Sigmoid colon (tissue), 7 donors: ENCODE results near the gene MTA3. TPM values are rescaled to one million over a fixed set of nuclear protein-coding genes. Genes with fewer than 3 reads are reported as not detected.

Experiments
- DNase-seq: peaks from one replicate; pipeline ENCODE4 v3.0.0-alpha.2; 2019
- H3K27ac ChIP-seq, 4 donors: fragments of 200-600 bp; sonication (generic); one replicate each; pipeline ENCODE4 v1.5.1; 2016 to 2019; ENCODE audit warnings: mild to moderate bottlenecking in 1 of 4
- H3K27me3 ChIP-seq, 3 donors: fragments of 200-600 bp; sonication (generic); one replicate each; pipeline ENCODE4 v1.5.1; 2019; ENCODE audit warnings: mild to moderate bottlenecking in 1 of 3
- H3K36me3 ChIP-seq, 4 donors: fragments of 200-600 bp; sonication (generic); one replicate each; pipeline ENCODE4 v1.5.1; 2016 to 2019
- H3K4me1 ChIP-seq, 4 donors: fragments of 200-600 bp; sonication (generic); one replicate each; pipeline ENCODE4 v1.5.1; 2017 to 2019
- H3K4me3 ChIP-seq, 4 donors: fragments of 200-600 bp; sonication (generic); one replicate each; pipeline ENCODE4 v1.5.1; 2017 to 2019; ENCODE audit warnings: mild to moderate bottlenecking in 2 of 4, moderate library complexity in 1 of 4
- H3K9me3 ChIP-seq, 4 donors: fragments of 200-600 bp in 3 of 4; sonication (generic) in 3 of 4; one replicate each; pipeline versions ENCODE4 v1.5.1 to v1.6.1; 2013 to 2019
- CTCF ChIP-seq, 4 experiments: fragments of 450-650 bp in 3 of 4; fragments of 200-600 bp in 1 of 4; IDR thresholded peaks; one replicate each; pipeline ENCODE4 v1.5.1; 2016 to 2019; ENCODE audit warnings: antibody characterized with exemption in 4 of 4, mild to moderate bottlenecking in 3 of 4, moderate library complexity in 2 of 4
- EP300 ChIP-seq, 4 donors: sonication (generic); formaldehyde crosslinking; IDR thresholded peaks; one replicate each; pipeline ENCODE4 v1.6.1; 2017; ENCODE audit warnings: antibody characterized with exemption in 4 of 4
- POLR2A ChIP-seq, 2 donors: fragments of 450-650 bp; IDR thresholded peaks; one replicate each; pipeline ENCODE4 v1.6.1; 2016; ENCODE audit warnings: antibody characterized with exemption in 2 of 2, mild to moderate bottlenecking in 2 of 2, moderate library complexity in 2 of 2
- POLR2AphosphoS5 ChIP-seq, 4 donors: sonication (generic); formaldehyde crosslinking; IDR thresholded peaks; one replicate each; pipeline ENCODE4 v1.6.1; 2017; ENCODE audit warnings: antibody characterized with exemption in 4 of 4
- WGBS, 2 donors: extraction: QIAGEN DNeasy Blood & Tissue Kit; methylation state at CpG; one replicate each; pipeline ENCODE4 v1.1.7; 2013; 5-methylcytosine and 5-hydroxymethylcytosine counted together
- intact Hi-C: fragments of 100-400 bp; cut with DNase I; formaldehyde crosslinking; loops from one replicate; pipeline ENCODE4 v1.15.1; 2023
- polyA plus RNA-seq, 3 donors: library from polyadenylated mRNA; stranded (reverse); fragments of 200-250 nt; gene quantifications; one replicate each; pipeline ENCODE4 v1.2.3, GENCODE V29; 2013
- total RNA-seq, 4 donors: library from RNA; depleted of rRNA; stranded (reverse); fragments of >200 nt; gene quantifications; one replicate each; pipeline ENCODE4 v1.1.0, GENCODE V29; 2016
- donor health status: healthy with polysubstance abuse.
- donor health status: Bipolar disorder and iron deficiency.
- donor health status: healthy.

The MTA3 gene
- total and polyA plus RNA-seq, 7 donors: 24.5 to 53.2 (median 33.9) TPM

GRCh38 chr2:42607101-42607637 lies 38.7 kb downstream of the MTA3 start:
- WGBS, 2 donors: 74 to 97% methylated on average over 8 of the region's 8 CpGs
- Histone ChIP-seq H3K4me1 (no peaks in the 10 kb centered on the region), H3K27me3 (no peaks in the 10 kb centered on the region), H3K9me3 (no peaks in the 10 kb centered on the region), H3K4me3 (no peak overlapping the region), H3K27ac (no peak overlapping the region), H3K36me3 (peaks cover 0 to 32% (median 12%) of the 10 kb centered on the region in 4 donors)
- intact Hi-C loops: no loop called here
- TF ChIP-seq POLR2AphosphoS5 (IDR thresholded peaks at IDR 0.05) (no peak), CTCF (IDR thresholded peaks at IDR 0.05) (no peak), EP300 (IDR thresholded peaks at IDR 0.05) (no peak), POLR2A (IDR thresholded peaks at IDR 0.05) (no peak)
- DNase-seq: no peak

- no peak overlapping the region for H3K27ac ChIP-seq
- no peaks in the 10 kb centered on the region for H3K4me1 ChIP-seq
- intact Hi-C loops: no loop called here
- no peaks in the 10 kb centered on the region for H3K27me3 ChIP-seq
- WGBS, 2 donors: 85 to 90% methylated on average over 6 of the region's 6 CpGs
- peaks cover 0 to 35% (median 12%) of the 10 kb centered on the region in 4 donors for H3K36me3 ChIP-seq
- TF ChIP-seq POLR2A (IDR thresholded peaks at IDR 0.05) (no peak), CTCF (IDR thresholded peaks at IDR 0.05) (no peak), POLR2AphosphoS5 (IDR thresholded peaks at IDR 0.05) (no peak), EP300 (IDR thresholded peaks at IDR 0.05) (no peak)
- no peaks in the 10 kb centered on the region for H3K9me3 ChIP-seq
- DNase-seq: no peak
- H3K4me3 ChIP-seq: no peak overlapping the region
Measured at GRCh38 chr2:42613281-42614064, 45.0 kb downstream of the MTA3 start.

- no peak for DNase-seq
- WGBS, 2 donors: 62 to 84% methylated on average over 7 of the region's 7 CpGs
- Histone ChIP-seq H3K27ac (no peak overlapping the region), H3K27me3 (no peaks in the 10 kb centered on the region), H3K4me1 (no peaks in the 10 kb centered on the region), H3K4me3 (no peak overlapping the region), H3K36me3 (peaks cover 0 to 29% (median 5%) of the 10 kb centered on the region in 4 donors), H3K9me3 (no peaks in the 10 kb centered on the region)
- intact Hi-C loops: no loop called here
- TF ChIP-seq EP300 (IDR thresholded peaks at IDR 0.05) (no peak), POLR2A (IDR thresholded peaks at IDR 0.05) (no peak), CTCF (IDR thresholded peaks at IDR 0.05) (no peak), POLR2AphosphoS5 (IDR thresholded peaks at IDR 0.05) (no peak)
Measured at GRCh38 chr2:42614838-42615237, 46.4 kb downstream of the MTA3 start.

GRCh38 chr2:42618116-42618515 lies 49.7 kb downstream of the MTA3 start:
- no peak for TF ChIP-seq POLR2AphosphoS5 (IDR thresholded peaks at IDR 0.05)
- TF ChIP-seq CTCF (IDR thresholded peaks at IDR 0.05): no peak
- TF ChIP-seq POLR2A (IDR thresholded peaks at IDR 0.05): no peak
- TF ChIP-seq EP300 (IDR thresholded peaks at IDR 0.05): no peak
- Histone ChIP-seq H3K4me3 (no peak overlapping the region), H3K4me1 (no peaks in the 10 kb centered on the region), H3K27ac (no peak overlapping the region), H3K9me3 (no peaks in the 10 kb centered on the region), H3K27me3 (no peaks in the 10 kb centered on the region), H3K36me3 (peaks cover 0 to 13% (median 0%) of the 10 kb centered on the region in 4 donors)
- WGBS, 2 donors: 90 to 97% methylated on average over 5 of the region's 5 CpGs
- DNase-seq: no peak
- intact Hi-C loops: no loop called here
